ENCODE results near the gene ADCY7. TPM values are rescaled to one million over a fixed set of nuclear protein-coding genes. Genes with fewer than 3 reads are reported as not detected.

The ADCY7 gene
- total RNA-seq, 1 donor from 2014 or later: 17.0 TPM

GRCh38 chr16:50284131-50284911 is 18.0 kb downstream of the ADCY7 start:
- Mint-ChIP-seq H3K27ac (no peak overlapping the region), H3K4me3 (ENCODE audit: low read depth) (no peak overlapping the region), H3K9me3 (ENCODE audit: low read depth) (peaks cover 2% of the 10 kb centered on the region), H3K27me3 (no peaks in the 10 kb centered on the region), H3K36me3 (ENCODE audit: insufficient read depth) (peaks cover 5% of the 10 kb centered on the region), H3K4me1 (ENCODE audit: low read depth) (no peaks in the 10 kb centered on the region)
- no peak for DNase-seq (ENCODE audit: low spot score, unreplicated experiment)
- no peak for TF ChIP-seq CTCF (IDR thresholded peaks at IDR 0.05; ENCODE audit: unreplicated experiment)

GRCh38 chr16:50285406-50286003 is 19.2 kb downstream of the ADCY7 start:
- Mint-ChIP-seq H3K9me3 (ENCODE audit: low read depth) (no peaks in the 10 kb centered on the region), H3K4me1 (ENCODE audit: low read depth) (no peaks in the 10 kb centered on the region), H3K27me3 (no peaks in the 10 kb centered on the region), H3K4me3 (ENCODE audit: low read depth) (no peak overlapping the region), H3K36me3 (ENCODE audit: insufficient read depth) (peaks cover 5% of the 10 kb centered on the region), H3K27ac (no peak overlapping the region)
- no peak for DNase-seq (ENCODE audit: low spot score, unreplicated experiment)
- TF ChIP-seq CTCF (IDR thresholded peaks at IDR 0.05; ENCODE audit: unreplicated experiment): no peak

- Mint-ChIP-seq H3K4me3 (ENCODE audit: low read depth) (no peak overlapping the region), H3K27me3 (no peaks in the 10 kb centered on the region)
These were observed 20.3 kb downstream of the ADCY7 start for GRCh38 chr16:50286681-50287080.

GRCh38 chr16:50288026-50288425 is 21.7 kb downstream of the ADCY7 start:
- peaks cover 5% of the 10 kb centered on the region for H3K36me3 Mint-ChIP-seq (ENCODE audit: insufficient read depth)
- H3K4me3 Mint-ChIP-seq (ENCODE audit: low read depth): no peak overlapping the region
- H3K27me3 Mint-ChIP-seq: no peaks in the 10 kb centered on the region
- TF ChIP-seq CTCF (IDR thresholded peaks at IDR 0.05; ENCODE audit: unreplicated experiment): no peak
- no peaks in the 10 kb centered on the region for H3K4me1 Mint-ChIP-seq (ENCODE audit: low read depth)
- DNase-seq (ENCODE audit: low spot score, unreplicated experiment): no peak
- no peaks in the 10 kb centered on the region for H3K9me3 Mint-ChIP-seq (ENCODE audit: low read depth)
- no peak overlapping the region for H3K27ac Mint-ChIP-seq

More at GRCh38 chr16:50286681-50287080, 20.3 kb downstream of the ADCY7 start:
- no peak overlapping the region for H3K27ac Mint-ChIP-seq
- no peaks in the 10 kb centered on the region for H3K4me1 Mint-ChIP-seq (ENCODE audit: low read depth)
- no peak for DNase-seq (ENCODE audit: low spot score, unreplicated experiment)
- no peak for TF ChIP-seq CTCF (IDR thresholded peaks at IDR 0.05; ENCODE audit: unreplicated experiment)
- no peaks in the 10 kb centered on the region for H3K9me3 Mint-ChIP-seq (ENCODE audit: low read depth)
- H3K36me3 Mint-ChIP-seq (ENCODE audit: insufficient read depth): peaks cover 5% of the 10 kb centered on the region

GRCh38 chr16:50288920-50289319 is 22.6 kb downstream of the ADCY7 start:
- no peaks in the 10 kb centered on the region for H3K4me1 Mint-ChIP-seq (ENCODE audit: low read depth)
- no peak for TF ChIP-seq CTCF (IDR thresholded peaks at IDR 0.05; ENCODE audit: unreplicated experiment)
- H3K36me3 Mint-ChIP-seq (ENCODE audit: insufficient read depth): peaks cover 5% of the 10 kb centered on the region
- H3K4me3 Mint-ChIP-seq (ENCODE audit: low read depth): no peak overlapping the region
- H3K27me3 Mint-ChIP-seq: no peaks in the 10 kb centered on the region
- no peaks in the 10 kb centered on the region for H3K9me3 Mint-ChIP-seq (ENCODE audit: low read depth)
- DNase-seq (ENCODE audit: low spot score, unreplicated experiment): no peak
- no peak overlapping the region for H3K27ac Mint-ChIP-seq
